Measurements from ENCODE around the gene ZNF418.

ZNF418 gene

DNA sequence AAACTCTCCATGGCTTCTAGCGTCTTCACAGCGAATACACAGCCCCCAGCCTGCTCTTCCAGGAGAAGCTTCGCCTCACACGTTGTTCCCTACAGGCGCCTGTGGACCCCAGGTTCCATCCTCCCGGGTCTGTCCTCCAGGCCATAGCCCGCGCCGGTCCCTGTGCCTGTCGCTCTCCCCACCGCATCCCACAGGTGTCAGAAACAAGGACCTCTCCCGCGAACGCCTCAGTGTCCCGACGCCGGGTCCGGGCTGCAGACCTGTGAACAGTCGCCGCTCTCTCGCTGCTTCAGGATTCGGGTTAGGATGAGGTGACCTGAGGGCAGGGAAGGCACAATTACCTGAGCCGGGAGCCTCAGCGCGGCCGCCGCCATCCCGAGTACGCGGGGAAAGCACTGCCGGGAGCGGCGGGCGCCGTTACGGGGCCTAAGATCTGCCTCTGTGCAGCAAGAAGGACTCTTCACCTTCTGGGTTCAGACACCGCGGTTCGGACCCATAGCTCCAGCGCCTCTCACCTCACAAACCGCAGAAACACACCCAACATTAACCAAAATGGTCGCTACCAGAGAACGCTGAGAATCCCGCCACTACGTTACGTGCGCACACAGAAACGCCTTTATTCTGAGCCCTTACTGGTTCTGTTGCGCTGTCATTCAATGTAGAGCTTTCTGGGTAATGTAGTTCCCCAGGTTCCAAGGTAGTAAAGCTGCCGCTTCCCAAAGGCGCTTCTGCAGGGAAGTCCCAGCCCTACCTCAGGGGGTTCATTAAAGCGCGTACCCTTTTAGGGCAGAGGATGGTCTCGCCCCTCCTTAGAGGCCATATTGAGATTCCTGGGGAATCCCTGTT, at the start of gene ZNF418:
TSS of gene ZNF418 (minus strand) at position 583 of the 846 bp plus-strand sequence. CDS start 1,580 bp downstream, outside the sequence.
- H3K9ac ChIP-seq (ENCODE audit: low read depth in 1 of 2, low read length in 2 of 2), result peak within 1 kb of the TSS; percentile 41 to 50
- peaks cover 24 to 31% of the 10 kb centered on the region in 2 donors for H3K9me3 ChIP-seq (ENCODE audit: control insufficient read depth in 2 of 2, low read length in 2 of 2)
- no peaks in the 10 kb centered on the region for H3K4me1 ChIP-seq (ENCODE audit: control insufficient read depth in 2 of 2, insufficient read depth in 2 of 2, low read length in 2 of 2)
- H3K27me3 ChIP-seq (ENCODE audit: control insufficient read depth in 2 of 2, insufficient read depth in 2 of 2, low read length in 2 of 2), result no peaks in the 10 kb centered on the region
- no peak within 1 kb of the TSS for H3K27ac ChIP-seq (ENCODE audit: low read depth in 2 of 2, low read length in 2 of 2)
- peaks cover 3 to 4% of the 10 kb centered on the region in 2 donors for H3K36me3 ChIP-seq (ENCODE audit: control insufficient read depth in 2 of 2, insufficient read depth in 2 of 2, low read length in 2 of 2)
- H3K4me3 ChIP-seq (ENCODE audit: low read length in 2 of 2), result peak within 1 kb of the TSS; percentile 60 to 70

- Histone ChIP-seq H3K27ac (ENCODE audit: low read depth in 2 of 2, low read length in 2 of 2) (no peak overlapping the region), H3K9ac (ENCODE audit: low read depth in 1 of 2, low read length in 2 of 2) (no peak overlapping the region), H3K4me3 (ENCODE audit: low read length in 2 of 2) (peak overlapping the region; percentile 18 to 46), H3K36me3 (ENCODE audit: control insufficient read depth in 2 of 2, insufficient read depth in 2 of 2, low read length in 2 of 2) (peaks cover 47 to 52% of the 10 kb centered on the region in 2 donors), H3K4me1 (ENCODE audit: control insufficient read depth in 2 of 2, insufficient read depth in 2 of 2, low read length in 2 of 2) (no peaks in the 10 kb centered on the region), H3K27me3 (ENCODE audit: control insufficient read depth in 2 of 2, insufficient read depth in 2 of 2, low read length in 2 of 2) (no peaks in the 10 kb centered on the region), H3K9me3 (ENCODE audit: control insufficient read depth in 2 of 2, low read length in 2 of 2) (peaks cover 83 to 85% of the 10 kb centered on the region in 2 donors)
These were observed 43.5 kb upstream of the ZNF418 start for GRCh38 chr19:57978586-57979289.

- no peak within 1 kb of the TSS for H3K4me3 ChIP-seq (ENCODE audit: low read length in 2 of 2)
- no peaks in the 10 kb centered on the region for H3K27me3 ChIP-seq (ENCODE audit: control insufficient read depth in 2 of 2, insufficient read depth in 2 of 2, low read length in 2 of 2)
- no peaks in the 10 kb centered on the region for H3K4me1 ChIP-seq (ENCODE audit: control insufficient read depth in 2 of 2, insufficient read depth in 2 of 2, low read length in 2 of 2)
- peaks cover 7 to 17% of the 10 kb centered on the region in 2 donors for H3K36me3 ChIP-seq (ENCODE audit: control insufficient read depth in 2 of 2, insufficient read depth in 2 of 2, low read length in 2 of 2)
- H3K27ac ChIP-seq (ENCODE audit: low read depth in 2 of 2, low read length in 2 of 2), result no peak within 1 kb of the TSS
- no peak within 1 kb of the TSS for H3K9ac ChIP-seq (ENCODE audit: low read depth in 1 of 2, low read length in 2 of 2)
- H3K9me3 ChIP-seq (ENCODE audit: control insufficient read depth in 2 of 2, low read length in 2 of 2), result peaks cover 62 to 69% of the 10 kb centered on the region in 2 donors
These were observed 39.2 kb upstream of the ZNF418 start, which contains the start of gene C19orf18 for GRCh38 chr19:57974434-57974833. TSS of gene C19orf18 (minus strand) at chr19:57974534. CDS start at chr19:57974432, 102 bp downstream.

DNA sequence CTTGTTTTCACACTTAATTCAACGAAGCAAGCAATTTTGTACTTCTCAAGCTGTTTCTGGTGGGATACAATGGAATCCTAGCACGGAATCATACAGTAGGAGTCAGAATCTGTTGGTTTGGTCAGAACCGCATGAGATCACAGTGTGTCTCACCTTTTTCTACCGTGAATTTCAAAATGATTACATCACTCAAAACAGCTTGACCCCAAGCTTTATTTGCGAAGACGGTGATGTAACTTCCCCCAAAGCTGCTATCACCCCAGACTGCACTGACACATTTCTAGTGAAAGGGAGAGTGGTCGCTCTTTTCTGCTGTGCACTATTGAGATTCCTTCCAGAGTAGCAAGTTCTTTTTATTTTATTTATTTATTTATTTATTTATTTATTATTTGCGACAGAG, 29.6 kb upstream of the ZNF418 start:
- Histone ChIP-seq H3K9me3 (ENCODE audit: control insufficient read depth in 2 of 2, low read length in 2 of 2) (peaks cover 12 to 26% of the 10 kb centered on the region in 2 donors), H3K4me3 (ENCODE audit: low read length in 2 of 2) (no peak overlapping the region), H3K9ac (ENCODE audit: low read depth in 1 of 2, low read length in 2 of 2) (no peak overlapping the region), H3K36me3 (ENCODE audit: control insufficient read depth in 2 of 2, insufficient read depth in 2 of 2, low read length in 2 of 2) (no peaks in the 10 kb centered on the region), H3K4me1 (ENCODE audit: control insufficient read depth in 2 of 2, insufficient read depth in 2 of 2, low read length in 2 of 2) (no peaks in the 10 kb centered on the region), H3K27me3 (ENCODE audit: control insufficient read depth in 2 of 2, insufficient read depth in 2 of 2, low read length in 2 of 2) (no peaks in the 10 kb centered on the region), H3K27ac (ENCODE audit: low read depth in 2 of 2, low read length in 2 of 2) (no peak overlapping the region)

DNA sequence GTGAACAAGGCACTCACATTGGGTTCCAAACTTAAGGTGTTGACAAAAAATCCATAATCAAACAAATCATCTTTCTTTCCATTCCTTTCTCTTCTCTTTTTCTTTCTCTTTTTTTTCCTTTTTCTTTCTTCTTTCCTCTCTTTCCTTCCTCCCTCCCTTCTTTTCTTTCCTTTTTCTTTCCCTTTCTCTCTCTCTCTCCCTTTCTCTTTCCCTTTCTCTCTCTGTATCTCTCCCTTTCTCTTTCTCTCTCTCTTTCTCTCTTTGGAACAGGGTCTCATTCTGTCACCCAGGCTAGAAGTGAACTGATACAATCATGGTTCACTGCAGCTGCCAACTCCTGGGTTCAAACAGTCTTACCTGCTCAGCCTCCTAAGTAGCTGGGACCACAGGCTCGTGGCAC, 26.6 kb upstream of the ZNF418 start:
- H3K27ac ChIP-seq (ENCODE audit: low read depth in 2 of 2, low read length in 2 of 2), result no peak overlapping the region
- no peaks in the 10 kb centered on the region for H3K36me3 ChIP-seq (ENCODE audit: control insufficient read depth in 2 of 2, insufficient read depth in 2 of 2, low read length in 2 of 2)
- no peaks in the 10 kb centered on the region for H3K4me1 ChIP-seq (ENCODE audit: control insufficient read depth in 2 of 2, insufficient read depth in 2 of 2, low read length in 2 of 2)
- H3K4me3 ChIP-seq (ENCODE audit: low read length in 2 of 2), result no peak overlapping the region
- H3K9me3 ChIP-seq (ENCODE audit: control insufficient read depth in 2 of 2, low read length in 2 of 2), result peaks cover 10 to 15% of the 10 kb centered on the region in 2 donors
- no peaks in the 10 kb centered on the region for H3K27me3 ChIP-seq (ENCODE audit: control insufficient read depth in 2 of 2, insufficient read depth in 2 of 2, low read length in 2 of 2)
- no peak overlapping the region for H3K9ac ChIP-seq (ENCODE audit: low read depth in 1 of 2, low read length in 2 of 2)

DNA sequence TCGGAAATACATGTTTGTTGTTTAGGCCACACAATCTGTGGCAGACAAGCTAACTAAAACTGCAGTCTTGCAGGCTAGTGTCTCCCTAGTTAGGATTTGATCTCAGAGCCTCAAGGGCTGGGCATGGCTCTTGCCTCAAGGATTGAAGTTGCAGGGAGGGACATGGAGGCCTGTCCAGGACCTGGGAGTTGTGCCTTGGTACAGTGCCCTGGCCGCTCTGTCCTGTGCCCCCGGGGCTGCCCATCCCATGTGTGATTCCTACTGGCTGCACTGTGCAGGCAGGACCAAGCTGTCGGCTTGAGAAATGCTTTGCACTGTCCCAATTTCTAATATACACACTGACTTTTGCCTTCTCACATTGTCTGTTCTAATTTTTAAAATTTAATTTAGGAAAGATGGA, 19.8 kb upstream of the ZNF418 start:
- peaks cover 6 to 7% of the 10 kb centered on the region in 2 donors for H3K9me3 ChIP-seq (ENCODE audit: control insufficient read depth in 2 of 2, low read length in 2 of 2)
- H3K4me3 ChIP-seq (ENCODE audit: low read length in 2 of 2), result no peak overlapping the region
- no peaks in the 10 kb centered on the region for H3K36me3 ChIP-seq (ENCODE audit: control insufficient read depth in 2 of 2, insufficient read depth in 2 of 2, low read length in 2 of 2)
- no peaks in the 10 kb centered on the region for H3K27me3 ChIP-seq (ENCODE audit: control insufficient read depth in 2 of 2, insufficient read depth in 2 of 2, low read length in 2 of 2)
- H3K9ac ChIP-seq (ENCODE audit: low read depth in 1 of 2, low read length in 2 of 2), result no peak overlapping the region
- no peak overlapping the region for H3K27ac ChIP-seq (ENCODE audit: low read depth in 2 of 2, low read length in 2 of 2)
- no peaks in the 10 kb centered on the region for H3K4me1 ChIP-seq (ENCODE audit: control insufficient read depth in 2 of 2, insufficient read depth in 2 of 2, low read length in 2 of 2)

GRCh38 chr19:57949702-57950101, 14.5 kb upstream of the ZNF418 start:
- no peak overlapping the region for H3K9ac ChIP-seq (ENCODE audit: low read depth in 1 of 2, low read length in 2 of 2)
- no peaks in the 10 kb centered on the region for H3K27me3 ChIP-seq (ENCODE audit: control insufficient read depth in 2 of 2, insufficient read depth in 2 of 2, low read length in 2 of 2)
- peaks cover 8 to 15% of the 10 kb centered on the region in 2 donors for H3K9me3 ChIP-seq (ENCODE audit: control insufficient read depth in 2 of 2, low read length in 2 of 2)
- H3K36me3 ChIP-seq (ENCODE audit: control insufficient read depth in 2 of 2, insufficient read depth in 2 of 2, low read length in 2 of 2), result peaks cover 0 to 3% of the 10 kb centered on the region in 2 donors
- peaks cover 9 to 12% of the 10 kb centered on the region in 2 donors for H3K4me1 ChIP-seq (ENCODE audit: control insufficient read depth in 2 of 2, insufficient read depth in 2 of 2, low read length in 2 of 2)
- H3K4me3 ChIP-seq (ENCODE audit: low read length in 2 of 2), result no peak overlapping the region
- H3K27ac ChIP-seq (ENCODE audit: low read depth in 2 of 2, low read length in 2 of 2), result no peak overlapping the region

DNA sequence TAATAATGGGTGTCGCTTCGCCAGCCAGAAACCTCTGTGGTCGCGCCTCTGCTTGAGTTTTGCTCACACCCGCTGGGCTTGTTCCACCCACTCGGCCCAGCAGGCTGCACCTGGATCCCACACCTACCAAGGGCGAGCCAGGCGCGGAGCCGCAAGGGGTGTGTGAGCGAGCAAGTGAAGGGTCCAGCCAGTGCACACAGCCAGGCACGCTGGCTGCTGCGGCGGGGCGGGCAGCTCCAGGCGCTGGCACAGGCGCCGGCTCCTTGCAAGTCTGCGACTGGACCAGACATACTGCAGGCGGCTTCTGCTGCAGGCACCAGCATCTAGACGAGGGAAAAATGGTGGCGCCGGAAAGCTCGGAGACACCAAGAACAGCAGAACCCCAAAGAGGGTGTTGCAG, 14.1 kb upstream of the ZNF418 start:
- peaks cover 8 to 12% of the 10 kb centered on the region in 2 donors for H3K9me3 ChIP-seq (ENCODE audit: control insufficient read depth in 2 of 2, low read length in 2 of 2)
- peaks cover 9 to 12% of the 10 kb centered on the region in 2 donors for H3K4me1 ChIP-seq (ENCODE audit: control insufficient read depth in 2 of 2, insufficient read depth in 2 of 2, low read length in 2 of 2)
- no peak overlapping the region for H3K9ac ChIP-seq (ENCODE audit: low read depth in 1 of 2, low read length in 2 of 2)
- H3K27ac ChIP-seq (ENCODE audit: low read depth in 2 of 2, low read length in 2 of 2), result no peak overlapping the region
- H3K4me3 ChIP-seq (ENCODE audit: low read length in 2 of 2), result no peak overlapping the region
- H3K27me3 ChIP-seq (ENCODE audit: control insufficient read depth in 2 of 2, insufficient read depth in 2 of 2, low read length in 2 of 2), result no peaks in the 10 kb centered on the region
- peaks cover under 1 to 3% of the 10 kb centered on the region in 2 donors for H3K36me3 ChIP-seq (ENCODE audit: control insufficient read depth in 2 of 2, insufficient read depth in 2 of 2, low read length in 2 of 2)

GRCh38 chr19:57947419-57948134, 12.4 kb upstream of the ZNF418 start, which contains the start of gene ZNF256:
TSS of gene ZNF256 (minus strand) at chr19:57947706. CDS start at chr19:57947474, 232 bp downstream.
- peak within 1 kb of the TSS; percentile 56 to 77 for H3K27ac ChIP-seq (ENCODE audit: low read depth in 2 of 2, low read length in 2 of 2)
- peak within 1 kb of the TSS; percentile 77 to 80 for H3K9ac ChIP-seq (ENCODE audit: low read depth in 1 of 2, low read length in 2 of 2)
- H3K36me3 ChIP-seq (ENCODE audit: control insufficient read depth in 2 of 2, insufficient read depth in 2 of 2, low read length in 2 of 2), result peaks cover 18 to 19% of the 10 kb centered on the region in 2 donors
- H3K27me3 ChIP-seq (ENCODE audit: control insufficient read depth in 2 of 2, insufficient read depth in 2 of 2, low read length in 2 of 2), result no peaks in the 10 kb centered on the region
- H3K9me3 ChIP-seq (ENCODE audit: control insufficient read depth in 2 of 2, low read length in 2 of 2), result peaks cover 20 to 30% of the 10 kb centered on the region in 2 donors
- H3K4me1 ChIP-seq (ENCODE audit: control insufficient read depth in 2 of 2, insufficient read depth in 2 of 2, low read length in 2 of 2), result peaks cover 9 to 12% of the 10 kb centered on the region in 2 donors
- peak within 1 kb of the TSS; percentile 83 to 87 for H3K4me3 ChIP-seq (ENCODE audit: low read length in 2 of 2)

Data from mucosa of rectum (tissue), 2 donors.